H1 (cell line): ENCODE data around the gene SLC15A2. TPM values are rescaled to one million over a fixed set of nuclear protein-coding genes. Genes with fewer than 3 reads are reported as not detected.

ENCODE experiments used
- CTCF ChIA-PET: fragments of 300-600 bp; sonication (Branson Sonifier 250); formaldehyde crosslinking; loops from one replicate; lab custom pipeline; 2021; ENCODE audit not compliant: partially characterized antibody; lab: Charles Lee
- POLR2A ChIA-PET: fragments of 300-600 bp; sonication (Branson Sonifier 250); formaldehyde crosslinking; loops from one replicate; lab custom pipeline; 2021; ENCODE audit warnings: inconsistent platforms; ENCODE audit not compliant: partially characterized antibody; lab: Charles Lee
- DNase-seq, 2 experiments: peaks; one replicate each; pipeline versions ENCODE4 v3.0.0 to v3.0.0-alpha.2; 2010 to 2022; ENCODE audit warnings: low spot score in 2 of 2, low read depth in 1 of 2, mixed read lengths in 1 of 2
- FAIRE-seq: peaks from 2 replicates; lab custom pipeline; 2011; peaks lifted over from hg19 to GRCh38; lab: Jason Lieb, UNC
- H2AFZ ChIP-seq: 2 replicates; pipeline ENCODE4 v1.8.1; 2012; ENCODE audit warnings: low read length, inconsistent platforms
- H2AK5ac ChIP-seq: 2 replicates; pipeline ENCODE4 v1.6.1; 2013; ENCODE audit warnings: low read depth, low read length
- H2BK120ac ChIP-seq: replicated peaks from 2 replicates; pipeline ENCODE3; 2013; ENCODE audit warnings: low read depth, low read length, inconsistent platforms
- H2BK12ac ChIP-seq: 2 replicates; pipeline ENCODE4 v1.6.1; 2013; ENCODE audit warnings: low read depth, low read length
- H2BK15ac ChIP-seq: 2 replicates; pipeline ENCODE4 v1.6.1; 2013; ENCODE audit warnings: low read length
- H2BK20ac ChIP-seq: 2 replicates; pipeline ENCODE4 v1.6.1; 2013; ENCODE audit warnings: low read length
- H2BK5ac ChIP-seq: 2 replicates; pipeline ENCODE4 v1.6.1; 2013; ENCODE audit warnings: low read depth, low read length
- H3K14ac ChIP-seq: 2 replicates; pipeline ENCODE4 v1.6.1; 2013; ENCODE audit warnings: inconsistent platforms; ENCODE audit not compliant: insufficient read length
- H3K18ac ChIP-seq: 2 replicates; pipeline ENCODE4 v1.6.1; 2013; ENCODE audit warnings: low read length; ENCODE audit errors: extremely low read depth
- H3K23ac ChIP-seq: 2 replicates; pipeline ENCODE4 v1.6.1; 2013; ENCODE audit warnings: inconsistent platforms; ENCODE audit not compliant: insufficient read length
- H3K23me2 ChIP-seq: 2 replicates; pipeline ENCODE4 v1.6.1; 2013; ENCODE audit warnings: low read depth, low read length
- H3K27ac ChIP-seq: 2 replicates; pipeline ENCODE4 v1.6.1; 2011; ENCODE audit warnings: low read depth, low read length, inconsistent platforms
- H3K27me3 ChIP-seq, 4 experiments: replicated peaks in 1 of 4; 1 replicate in 1 of 4; 2 replicates in 3 of 4; pipeline versions ENCODE4 v1.6.1 to v1.8.1; 2011 to 2013; ENCODE audit warnings: low read length in 3 of 4, mild to moderate bottlenecking in 3 of 4, inconsistent platforms in 2 of 4, mixed read lengths in 2 of 4, moderate library complexity in 1 of 4; ENCODE audit not compliant: control insufficient read depth in 3 of 4, insufficient read depth in 3 of 4; ENCODE audit errors: extremely low read depth in 1 of 4
- H3K36me3 ChIP-seq, 4 experiments: 2 replicates each; pipeline versions ENCODE4 v1.6.1 to v1.8.1; 2011 to 2013; ENCODE audit warnings: mild to moderate bottlenecking in 4 of 4, low read length in 3 of 4, moderate library complexity in 2 of 4, control low read depth in 1 of 4, inconsistent platforms in 1 of 4; ENCODE audit not compliant: insufficient read depth in 4 of 4, control insufficient read depth in 2 of 4
- H3K4ac ChIP-seq: replicated peaks from 2 replicates; pipeline ENCODE3; 2013; ENCODE audit warnings: low read length, low read depth, mixed read lengths, inconsistent platforms; ENCODE audit not compliant: insufficient read length
- H3K4me1 ChIP-seq, 4 experiments: replicated peaks in 1 of 4; 1 replicate in 1 of 4; 2 replicates in 3 of 4; pipeline versions ENCODE4 v1.6.1 to v1.8.1; 2011 to 2013; ENCODE audit warnings: low read length in 3 of 4, inconsistent platforms in 2 of 4, mixed read lengths in 1 of 4; ENCODE audit not compliant: insufficient read depth in 4 of 4, control insufficient read depth in 3 of 4
- H3K4me2 ChIP-seq, 2 experiments: 2 replicates each; pipeline versions ENCODE4 v1.6.1 to v1.8.1; 2011 to 2013; ENCODE audit warnings: low read depth in 2 of 2, low read length in 2 of 2, control low read depth in 1 of 2, inconsistent platforms in 1 of 2, mild to moderate bottlenecking in 1 of 2; ENCODE audit not compliant: insufficient read depth in 1 of 2
- H3K4me3 ChIP-seq, 4 experiments: fragments of 200-600, 300-600 bp in 1 of 4; sonication (generic), shearing (Covaris generic), sonication (Bioruptor Twin) in 1 of 4; 2 replicates each; pipeline versions ENCODE4 v1.5.1 to v1.8.1; 2011 to 2016; ENCODE audit warnings: low read length in 4 of 4, low read depth in 3 of 4, control low read depth in 2 of 4, inconsistent platforms in 2 of 4, mild to moderate bottlenecking in 2 of 4, mixed read lengths in 1 of 4, moderate library complexity in 1 of 4; ENCODE audit not compliant: insufficient read depth in 2 of 4; ENCODE audit errors: extremely low read depth in 1 of 4
- H3K56ac ChIP-seq: replicated peaks from 2 replicates; pipeline ENCODE3; 2013; ENCODE audit warnings: low read depth, mild to moderate bottlenecking, mixed read lengths, low read length, inconsistent platforms; ENCODE audit not compliant: insufficient read length
- H3K79me1 ChIP-seq: 2 replicates; pipeline ENCODE4 v1.6.1; 2013; ENCODE audit warnings: low read depth, low read length, control low read depth
- H3K79me2 ChIP-seq, 2 experiments: 2 replicates each; pipeline versions ENCODE4 v1.6.1 to v1.8.1; 2012 to 2013; ENCODE audit warnings: low read length in 2 of 2, mild to moderate bottlenecking in 2 of 2, inconsistent platforms in 1 of 2; ENCODE audit not compliant: insufficient read depth in 2 of 2, control insufficient read depth in 1 of 2
- H3K9ac ChIP-seq, 4 experiments: replicated peaks in 1 of 4; 1 replicate in 1 of 4; 2 replicates in 3 of 4; pipeline versions ENCODE4 v1.6.1 to v1.8.1; 2011 to 2013; ENCODE audit warnings: low read depth in 3 of 4, low read length in 3 of 4, control low read depth in 2 of 4, mild to moderate bottlenecking in 2 of 4, moderate library complexity in 2 of 4, inconsistent platforms in 1 of 4; ENCODE audit errors: extremely low read depth in 1 of 4
- H3K9me3 ChIP-seq, 2 experiments: 2 replicates each; pipeline versions ENCODE4 v1.6.1 to v1.8.1; 2012 to 2013; ENCODE audit warnings: mild to moderate bottlenecking in 2 of 2, moderate library complexity in 2 of 2, control low read depth in 1 of 2, inconsistent platforms in 1 of 2, low read depth in 1 of 2, low read length in 1 of 2, mixed read lengths in 1 of 2; ENCODE audit not compliant: insufficient read depth in 2 of 2
- H4K20me1 ChIP-seq, 2 experiments: replicated peaks in 1 of 2; 2 replicates each; pipeline versions ENCODE3 to v1.8.1; 2011 to 2013; ENCODE audit warnings: inconsistent platforms in 2 of 2, low read length in 2 of 2, mild to moderate bottlenecking in 1 of 2; ENCODE audit not compliant: insufficient read depth in 2 of 2, control insufficient read depth in 1 of 2
- H4K5ac ChIP-seq: 2 replicates; pipeline ENCODE4 v1.6.1; 2013; ENCODE audit warnings: low read length, low read depth, mixed read lengths, inconsistent platforms; ENCODE audit not compliant: insufficient read length
- H4K8ac ChIP-seq: 2 replicates; pipeline ENCODE4 v1.8.0; 2013; ENCODE audit warnings: mild to moderate bottlenecking, moderate library complexity, low read length, inconsistent platforms; ENCODE audit not compliant: insufficient read depth; ENCODE audit errors: extremely low read depth
- H4K91ac ChIP-seq: replicated peaks from 2 replicates; pipeline ENCODE3; 2013; ENCODE audit warnings: low read length, mixed read lengths, inconsistent platforms; ENCODE audit not compliant: insufficient read length
- CHD2 ChIP-seq: IDR thresholded peaks from 2 replicates; pipeline ENCODE4 v1.6.1; 2012; ENCODE audit warnings: low read length, improper control_type of control experiment
- WGBS, 2 experiments: shearing (Covaris generic) in 1 of 2; methylation state at CpG; one replicate each; pipeline versions ENCODE4 v1.1.6 to v1.1.7; 2013 to 2015; ENCODE audit warnings: low lambda C conversion rate in 2 of 2, mixed read lengths in 2 of 2, inconsistent platforms in 1 of 2, low coverage in 1 of 2, missing lambda C conversion rate in 1 of 2; ENCODE audit not compliant: insufficient replicate concordance in 2 of 2, insufficient coverage in 1 of 2, insufficient read length in 1 of 2; ENCODE audit errors: extremely low coverage in 1 of 2, missing lambda C conversion rate in 1 of 2; 5-methylcytosine and 5-hydroxymethylcytosine counted together
- polyA plus RNA-seq, 7 experiments: library from polyadenylated mRNA; depleted of rRNA in 3 of 7; stranded (reverse) in 5 of 7; unstranded in 2 of 7; fragments of >200 nt in 5 of 7; fragments of 200-250 nt in 2 of 7; gene quantifications; 1 replicate in 5 of 7; 2 replicates in 1 of 7; 4 replicates in 1 of 7; pipeline versions ENCODE4 v1.2.1 to v1.2.3, GENCODE V29; 2011 to 2013; ENCODE audit warnings: missing spikeins in 2 of 7, mixed read lengths in 2 of 7
- total RNA-seq: library from RNA; stranded (reverse); fragmentation: NEBNext Ultra II Directional; extraction: Animal tissue kit (Norgen Biotek cat#: 25700); gene quantifications from 2 replicates; pipeline ENCODE4 v1.2.1, GENCODE V29; 2021
- TF ChIP-seq, protein P1 (sequence below): IDR thresholded peaks from 2 replicates; pipeline ENCODE4 v1.6.1; 2011; ENCODE audit warnings: low read depth, mild to moderate bottlenecking, low read length; ENCODE audit not compliant: insufficient read depth

SLC15A2 gene
- total and polyA plus RNA-seq, 2 of the 8 experiments (the other 6 are each of a cell fraction or from before 2014, with no cell fraction given), result 2.0 to 3.6 TPM

DNA sequence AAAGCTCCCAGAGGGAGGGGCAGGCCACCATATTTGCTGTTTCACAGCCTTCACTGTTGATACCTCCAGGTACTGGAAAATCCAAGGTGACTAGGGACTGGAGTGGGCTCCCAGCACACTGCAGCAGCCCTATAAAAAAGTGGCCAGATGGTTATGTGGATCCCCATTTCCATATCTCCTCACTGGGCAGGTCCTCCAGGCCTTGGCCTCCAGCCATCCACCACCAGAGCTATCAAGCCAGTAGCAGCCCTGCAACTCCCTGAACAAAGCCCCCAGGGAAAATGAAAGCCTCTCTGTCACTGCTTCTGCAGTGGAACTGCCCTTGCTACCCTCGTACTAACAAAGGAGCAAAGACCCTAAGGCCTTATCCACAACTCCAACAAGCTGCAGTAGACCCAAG, 69.4 kb downstream of the SLC15A2 start:
- Histone ChIP-seq H3K79me2 (no peaks in the 10 kb centered on the region), H3K9me3 (0 out of 4 replicates have a peak, but pooled peaks cover 0 to 3% of the 10 kb centered on the region in 2 experiments)

More for the DNA sequence above, 69.4 kb downstream of the SLC15A2 start:
- Histone ChIP-seq H3K27ac (no peak overlapping the region), H4K20me1 (no peaks in the 10 kb centered on the region), H3K9ac (no peak overlapping the region), H2BK120ac (no peak overlapping the region), H3K27me3 (no peaks in the 10 kb centered on the region), H3K79me1 (no peaks in the 10 kb centered on the region), H3K4me1 (no peaks in the 10 kb centered on the region), H2BK5ac (no peak overlapping the region), H4K5ac (no peak overlapping the region), H2BK12ac (no peak overlapping the region), H3K4ac (no peak overlapping the region), H3K4me3 (no peak overlapping the region), H4K8ac (no peak overlapping the region), H3K23me2 (no peaks in the 10 kb centered on the region), H2BK15ac (no peak overlapping the region), H2AK5ac (no peak overlapping the region), H4K91ac (no peak overlapping the region), H2BK20ac (no peak overlapping the region), H3K14ac (no peak overlapping the region), H2AFZ (no peak overlapping the region), H3K4me2 (no peak overlapping the region), H3K18ac (no peak overlapping the region), H3K36me3 (no peaks in the 10 kb centered on the region), H3K56ac (no peak overlapping the region), H3K23ac (no peak overlapping the region)
- TF ChIP-seq, protein P1, sequence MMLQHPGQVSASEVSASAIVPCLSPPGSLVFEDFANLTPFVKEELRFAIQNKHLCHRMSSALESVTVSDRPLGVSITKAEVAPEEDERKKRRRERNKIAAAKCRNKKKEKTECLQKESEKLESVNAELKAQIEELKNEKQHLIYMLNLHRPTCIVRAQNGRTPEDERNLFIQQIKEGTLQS, result no peak
- TF ChIP-seq CHD2, result no peak
- WGBS, 2 experiments, result 92% methylated on average over 1 of the region's 1 CpG; no CpG with 5 or more reads in 1 of the 2 experiments
- ChIA-PET CTCF (interaction anchor here (0.8 to 2.7 kb wide), 4 partner anchors 11 to 32 kb away, joined by 3 to 8 read pairs (median 4); no protein-coding TSS in a partner anchor), POLR2A (no interaction called here)
- FAIRE-seq (no peak), DNase-seq (no peak)
